Thymus (tissue), 11 donors: ENCODE data around the gene NDUFB2. TPM values are rescaled to one million over a fixed set of nuclear protein-coding genes. Genes with fewer than 3 reads are reported as not detected.
"Not testable (repeated sequence)": the region's sequence is repeated elsewhere in the genome, so short reads cannot be mapped to it uniquely, and the experiment has no call there.

Source experiments
- DNase-seq, 9 donors: peaks; one replicate each; pipeline ENCODE4 v3.0.0-alpha.2; 2013; ENCODE audit warnings: low spot score in 9 of 9, low read depth in 6 of 9, missing footprints in 1 of 9
- H3K27ac ChIP-seq, 2 donors: one replicate each; pipeline ENCODE4 v1.5.1; 2013; ENCODE audit warnings: control low read depth in 1 of 2, low read depth in 1 of 2, low read length in 1 of 2, mild to moderate bottlenecking in 1 of 2, moderate library complexity in 1 of 2
- H3K27me3 ChIP-seq, 2 donors: one replicate each; pipeline ENCODE4 v1.5.1; 2013; ENCODE audit warnings: low read length in 1 of 2; ENCODE audit not compliant: control insufficient read depth in 2 of 2, insufficient read depth in 1 of 2
- H3K36me3 ChIP-seq, 2 donors: one replicate each; pipeline ENCODE4 v1.5.1; 2013; ENCODE audit warnings: low read length in 1 of 2, mild to moderate bottlenecking in 1 of 2, moderate library complexity in 1 of 2; ENCODE audit not compliant: control insufficient read depth in 2 of 2, insufficient read depth in 2 of 2
- H3K4me1 ChIP-seq, 2 donors: one replicate each; pipeline ENCODE4 v1.5.1; 2013; ENCODE audit warnings: low read length in 2 of 2; ENCODE audit not compliant: control insufficient read depth in 2 of 2, insufficient read depth in 2 of 2
- H3K4me3 ChIP-seq, 2 donors: one replicate each; pipeline ENCODE4 v1.5.1; 2013; ENCODE audit warnings: low read length in 2 of 2, control low read depth in 1 of 2, mild to moderate bottlenecking in 1 of 2
- H3K9me3 ChIP-seq, 2 donors: one replicate each; pipeline ENCODE4 v1.5.1; 2013; ENCODE audit warnings: low read length in 1 of 2, mild to moderate bottlenecking in 1 of 2; ENCODE audit not compliant: control insufficient read depth in 2 of 2, insufficient read depth in 1 of 2
- WGBS: extraction: QIAGEN DNeasy Blood & Tissue Kit; methylation state at CpG from one replicate; pipeline ENCODE4 v1.1.7; 2013; 5-methylcytosine and 5-hydroxymethylcytosine counted together
- polyA plus RNA-seq: library from polyadenylated mRNA; stranded (reverse); fragments of 200-250 nt; gene quantifications from one replicate; pipeline ENCODE4 v1.2.3, GENCODE V29; 2013
- total RNA-seq: library from RNA; stranded (reverse); fragments of 120-200 nt; gene quantifications from one replicate; pipeline ENCODE4 v1.2.4, GENCODE V29; 2013
- donor health status: healthy.

The NDUFB2 gene
- total and polyA plus RNA-seq, 2 donors, result 209 to 254 TPM

GRCh38 chr7:140708764-140709163, 12.3 kb downstream of the NDUFB2 start:
- H3K27me3 ChIP-seq, H3K4me3 ChIP-seq, H3K4me1 ChIP-seq, H3K27ac ChIP-seq, H3K9me3 ChIP-seq, DNase-seq: not testable (repeated sequence)
- peaks cover 10 to 24% of the 10 kb centered on the region in 2 donors for H3K36me3 ChIP-seq
- 99% methylated on average over 4 of the region's 4 CpGs for WGBS

DNA sequence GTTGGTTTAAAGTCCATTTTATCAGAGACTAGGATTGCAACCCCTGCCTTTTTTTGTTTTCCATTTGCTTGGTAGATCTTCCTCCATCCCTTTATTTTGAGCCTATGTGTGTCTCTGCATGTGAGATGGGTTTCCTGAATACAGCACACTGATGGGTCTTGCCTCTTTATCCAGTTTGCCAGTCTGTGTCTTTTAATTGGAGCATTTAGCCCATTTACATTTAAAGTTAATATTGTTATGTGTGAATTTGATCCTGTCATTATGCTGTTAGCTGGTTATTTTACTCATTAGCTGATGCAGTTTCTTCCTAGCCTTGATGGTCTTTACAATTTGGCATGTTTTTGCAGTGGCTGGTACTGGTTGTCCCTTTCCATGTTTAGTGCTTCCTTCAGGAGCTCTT, 15.9 kb downstream of the NDUFB2 start:
- not testable (repeated sequence) for H3K9me3 ChIP-seq, H3K27ac ChIP-seq, H3K27me3 ChIP-seq, H3K4me3 ChIP-seq, H3K4me1 ChIP-seq, DNase-seq, H3K36me3 ChIP-seq

DNA sequence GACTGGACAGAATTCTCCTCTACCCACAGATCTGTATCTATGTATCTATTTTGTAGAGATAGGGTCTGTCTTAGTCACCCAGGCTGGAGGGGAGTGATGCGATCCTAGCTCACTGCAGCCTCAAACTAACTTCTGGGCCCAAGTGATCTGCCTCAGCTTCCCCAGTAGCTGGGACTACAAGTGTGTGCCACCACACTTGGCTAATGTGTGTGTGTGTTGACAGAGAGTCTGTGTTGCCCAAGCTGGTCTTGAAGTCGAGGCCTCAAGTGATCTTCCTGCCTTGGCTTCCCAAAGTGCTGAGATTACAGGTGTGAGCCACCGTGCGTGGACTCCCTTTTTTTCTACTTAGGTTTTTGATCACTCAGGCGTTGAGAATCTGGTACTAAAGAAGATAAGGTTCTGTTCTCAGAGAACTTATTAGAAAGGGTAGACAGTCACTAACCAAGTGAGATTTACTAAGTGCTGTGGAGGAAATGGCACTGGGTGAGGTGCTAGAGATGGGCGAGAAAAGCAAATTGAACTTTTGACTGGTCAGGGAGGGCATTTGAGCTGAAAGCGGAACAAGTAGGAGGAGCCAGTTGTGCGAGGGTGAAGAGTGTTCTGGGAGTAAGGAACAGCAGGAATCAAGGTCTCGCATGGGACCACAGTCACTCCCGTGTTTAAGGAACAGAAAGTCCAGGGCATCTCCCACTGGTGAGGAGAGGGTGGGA, 18.0 kb downstream of the NDUFB2 start:
- Histone ChIP-seq H3K27me3 (no peaks in the 10 kb centered on the region), H3K27ac (no peak overlapping the region), H3K4me1 (no peaks in the 10 kb centered on the region), H3K9me3 (no peaks in the 10 kb centered on the region), H3K4me3 (no peak overlapping the region), H3K36me3 (no peaks in the 10 kb centered on the region)
- DNase-seq, result no peak
- WGBS, result 97% methylated on average over 10 of the region's 10 CpGs

- Histone ChIP-seq H3K27me3 (no peaks in the 10 kb centered on the region), H3K4me3 (no peak overlapping the region), H3K36me3 (no peaks in the 10 kb centered on the region), H3K27ac (no peak overlapping the region), H3K9me3 (no peaks in the 10 kb centered on the region), H3K4me1 (no peaks in the 10 kb centered on the region)
- 43% methylated on average over 5 of the region's 5 CpGs for WGBS
- no peak for DNase-seq
These were observed 23.2 kb downstream of the NDUFB2 start for GRCh38 chr7:140719721-140720120.

DNA sequence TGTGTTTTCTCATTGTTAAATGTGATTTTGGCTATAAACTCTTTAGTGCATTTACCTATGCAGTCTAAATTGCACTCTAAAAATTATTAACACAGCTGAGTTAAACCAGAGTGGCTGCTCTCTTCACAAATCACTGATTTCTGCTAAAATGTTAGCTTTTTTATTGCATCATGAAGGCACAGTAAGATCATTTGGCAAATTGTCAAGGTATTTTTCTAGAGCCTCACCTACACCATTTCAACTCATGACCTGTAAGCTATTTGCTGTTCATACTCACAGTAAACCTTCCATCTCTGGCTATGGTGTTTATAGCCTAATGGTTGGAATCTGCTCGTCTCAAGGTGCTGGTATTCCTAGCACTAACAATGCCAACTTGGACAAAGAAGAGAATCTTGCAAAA, 25.7 kb downstream of the NDUFB2 start:
- peaks cover 0 to 7% of the 10 kb centered on the region in 2 donors for H3K36me3 ChIP-seq
- H3K27me3 ChIP-seq, result no peaks in the 10 kb centered on the region
- H3K27ac ChIP-seq, result peak overlapping the region in 1 of 2 donors; percentile 37
- no peak for DNase-seq
- H3K4me3 ChIP-seq, result no peak overlapping the region
- H3K9me3 ChIP-seq, result no peaks in the 10 kb centered on the region
- WGBS, result 93% methylated on average over 1 of the region's 1 CpG
- no peaks in the 10 kb centered on the region for H3K4me1 ChIP-seq

DNA sequence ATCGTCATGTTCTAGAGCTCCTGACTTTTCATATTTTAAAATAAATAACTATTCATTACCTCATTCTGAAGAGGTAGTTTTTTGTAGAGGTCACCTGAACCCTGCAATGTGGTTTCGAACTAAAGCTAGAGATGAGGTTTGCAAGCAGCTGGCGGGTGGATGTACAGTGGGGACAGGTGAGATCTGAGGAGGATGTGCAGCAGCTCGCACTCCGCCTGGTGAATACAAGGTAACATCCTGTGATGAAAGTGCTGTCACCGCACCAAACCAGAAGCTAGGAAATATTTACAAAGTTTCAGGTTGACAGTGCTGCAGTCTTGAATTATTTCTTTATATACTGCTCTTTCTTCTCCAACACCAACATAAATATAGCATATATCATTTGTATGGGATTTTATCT, 26.5 kb downstream of the NDUFB2 start:
- Histone ChIP-seq H3K9me3 (no peaks in the 10 kb centered on the region), H3K36me3 (peaks cover 0 to 7% of the 10 kb centered on the region in 2 donors), H3K27ac (no peak overlapping the region), H3K4me3 (no peak overlapping the region), H3K4me1 (no peaks in the 10 kb centered on the region), H3K27me3 (no peaks in the 10 kb centered on the region)
- peak in 8 of 9 donors; percentile 3 to 64 (median 22) for DNase-seq
- WGBS, result 78% methylated on average over 6 of the region's 6 CpGs

- DNase-seq, result no peak
- Histone ChIP-seq H3K4me1 (no peaks in the 10 kb centered on the region), H3K36me3 (peaks cover 0 to 7% of the 10 kb centered on the region in 2 donors), H3K4me3 (no peak overlapping the region), H3K27me3 (no peaks in the 10 kb centered on the region), H3K9me3 (no peaks in the 10 kb centered on the region), H3K27ac (no peak overlapping the region)
- 98% methylated on average over 3 of the region's 3 CpGs for WGBS
These were observed 27.1 kb downstream of the NDUFB2 start for GRCh38 chr7:140723574-140723973.

DNA sequence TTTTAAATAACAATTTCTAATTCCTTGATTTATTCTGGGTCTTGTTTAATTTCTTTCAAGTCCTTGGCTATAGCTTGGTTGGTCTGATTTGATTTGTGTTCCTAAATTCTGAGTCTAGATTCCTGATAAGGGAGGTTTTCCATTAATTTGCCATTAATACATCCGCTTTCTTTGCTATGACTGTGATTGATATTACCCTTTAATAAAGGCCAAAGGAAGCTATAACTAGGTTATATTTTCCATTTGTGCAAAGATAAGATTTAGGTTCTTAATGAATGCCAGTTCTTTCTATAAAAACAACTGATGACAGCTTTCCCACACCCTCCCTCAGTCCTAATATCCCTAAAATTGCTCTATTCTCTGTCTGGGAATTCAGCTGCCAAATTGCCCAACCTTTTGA, 28.2 kb downstream of the NDUFB2 start:
- Histone ChIP-seq H3K36me3 (peaks cover 0 to 7% of the 10 kb centered on the region in 2 donors), H3K27ac (no peak overlapping the region), H3K4me1 (no peaks in the 10 kb centered on the region), H3K27me3 (no peaks in the 10 kb centered on the region), H3K9me3 (no peaks in the 10 kb centered on the region), H3K4me3 (no peak overlapping the region)
- 99% methylated on average over 1 of the region's 1 CpG for whole genome bisulfite sequencing
- no peak for DNase-seq

- Histone ChIP-seq H3K9me3 (no peaks in the 10 kb centered on the region), H3K36me3 (peaks cover 0 to 7% of the 10 kb centered on the region in 2 donors), H3K27ac (no peak overlapping the region), H3K27me3 (no peaks in the 10 kb centered on the region), H3K4me3 (no peak overlapping the region), H3K4me1 (no peaks in the 10 kb centered on the region)
- 90% methylated on average over 2 of the region's 2 CpGs for WGBS
- peak in 1 of 9 donors; percentile 31 for DNase-seq
These were observed 29.8 kb downstream of the NDUFB2 start for GRCh38 chr7:140726281-140726680.
